HG03469 (cell line): ENCODE data around the gene OASL.

Experiments used
- ATAC-seq: cut with Tn5 transposase; IDR thresholded peaks from one replicate; pipeline ENCODE4 v1.9.1; 2021; ENCODE audit warnings: mild to moderate bottlenecking, moderate library complexity, moderate number of reproducible peaks; ENCODE audit not compliant: unreplicated experiment

OASL gene

DNA sequence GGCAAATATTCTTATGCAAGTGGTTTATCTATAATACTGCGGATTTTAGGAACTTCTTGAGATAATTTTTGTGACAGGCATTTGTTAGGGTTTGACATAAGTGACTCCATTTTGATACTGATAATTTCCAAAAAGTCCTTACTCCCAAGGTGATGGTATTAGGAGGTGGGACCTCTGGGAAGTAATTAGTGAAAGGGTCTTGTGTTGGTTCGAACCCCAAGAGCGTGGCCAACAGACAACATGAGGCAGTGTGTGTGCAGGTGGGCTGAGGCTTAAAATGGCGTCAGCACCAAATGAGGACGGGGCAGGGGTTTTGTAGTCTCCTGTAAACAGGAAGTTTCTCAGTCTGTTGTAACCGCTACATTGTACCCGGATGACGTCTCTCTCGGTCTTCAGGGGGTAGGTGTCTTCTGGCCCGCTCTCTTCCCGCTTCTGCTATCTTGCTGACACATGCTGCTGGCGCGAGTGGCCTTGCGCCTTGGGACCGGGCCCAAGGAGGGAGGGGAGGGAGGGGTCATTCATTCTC lies 21.0 kb downstream of the OASL start:
- no peak for ATAC-seq

GRCh38 chr12:121015825-121016766 lies 22.9 kb downstream of the OASL start, which contains the start of gene C12orf43:
C12orf43 (minus strand) TSS chr12:121016487; CDS start chr12:121016474, 13 bp downstream.
- ATAC-seq, result peak; percentile 82

DNA sequence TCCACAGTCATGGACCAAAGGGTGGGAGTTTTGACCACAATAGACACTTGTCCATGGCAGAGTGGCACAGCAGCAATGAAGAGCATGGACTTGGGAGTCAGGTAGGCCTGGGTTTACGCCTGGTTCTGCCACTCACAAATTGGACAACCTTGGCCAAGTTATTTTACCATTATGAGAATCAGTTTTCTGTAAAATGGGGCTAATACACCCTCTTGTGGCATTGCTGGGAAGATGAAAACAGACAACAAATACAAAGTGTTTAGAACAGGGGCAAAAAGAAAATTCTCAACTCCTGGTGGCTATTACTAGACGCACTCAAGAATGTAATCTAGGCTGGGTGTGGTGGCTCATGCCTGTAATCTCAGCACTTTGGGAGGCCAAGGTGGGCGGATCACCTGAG lies 25.3 kb downstream of the OASL start:
- no peak for ATAC-seq

GRCh38 chr12:121011820-121012219 lies 27.2 kb downstream of the OASL start:
- ATAC-seq, result no peak

DNA sequence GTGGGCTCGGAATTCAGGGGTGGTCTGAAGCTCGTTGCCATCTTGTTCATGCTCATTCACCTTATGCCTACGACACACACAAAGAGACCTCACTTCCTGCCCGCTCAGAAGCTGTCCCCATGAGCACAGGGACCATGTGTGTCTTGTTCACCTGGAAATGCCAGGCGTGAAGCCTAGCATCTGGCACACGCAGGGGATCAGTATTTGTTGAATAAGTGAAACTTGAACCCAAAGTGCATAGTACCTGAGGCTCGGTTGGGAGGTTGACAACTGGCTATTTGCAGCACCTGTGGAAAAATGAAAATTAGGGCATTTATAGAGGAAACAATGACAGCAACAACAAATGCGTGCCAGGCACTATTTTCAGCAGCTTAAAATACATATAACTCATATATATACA lies 28.2 kb downstream of the OASL start:
- ATAC-seq, result no peak

DNA sequence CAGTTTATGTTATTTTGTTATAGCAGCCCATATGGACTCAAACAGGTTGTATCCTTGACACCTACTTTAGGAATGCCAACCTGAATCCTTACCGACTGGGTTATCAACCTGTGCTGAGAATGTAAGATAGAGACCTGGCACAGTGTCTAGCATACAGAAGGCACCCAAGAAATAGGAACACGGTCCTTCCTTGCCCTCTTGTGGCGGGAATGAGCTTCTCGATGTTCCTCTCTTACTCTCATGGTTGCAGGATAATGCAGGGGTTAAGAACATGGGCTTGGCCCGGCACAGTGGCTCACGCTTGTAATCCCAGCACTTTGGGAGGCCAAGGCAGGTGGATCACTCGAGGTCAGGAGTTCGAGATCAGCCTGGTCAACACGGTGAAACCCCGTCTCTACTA lies 29.3 kb downstream of the OASL start:
- no peak for ATAC-seq

DNA sequence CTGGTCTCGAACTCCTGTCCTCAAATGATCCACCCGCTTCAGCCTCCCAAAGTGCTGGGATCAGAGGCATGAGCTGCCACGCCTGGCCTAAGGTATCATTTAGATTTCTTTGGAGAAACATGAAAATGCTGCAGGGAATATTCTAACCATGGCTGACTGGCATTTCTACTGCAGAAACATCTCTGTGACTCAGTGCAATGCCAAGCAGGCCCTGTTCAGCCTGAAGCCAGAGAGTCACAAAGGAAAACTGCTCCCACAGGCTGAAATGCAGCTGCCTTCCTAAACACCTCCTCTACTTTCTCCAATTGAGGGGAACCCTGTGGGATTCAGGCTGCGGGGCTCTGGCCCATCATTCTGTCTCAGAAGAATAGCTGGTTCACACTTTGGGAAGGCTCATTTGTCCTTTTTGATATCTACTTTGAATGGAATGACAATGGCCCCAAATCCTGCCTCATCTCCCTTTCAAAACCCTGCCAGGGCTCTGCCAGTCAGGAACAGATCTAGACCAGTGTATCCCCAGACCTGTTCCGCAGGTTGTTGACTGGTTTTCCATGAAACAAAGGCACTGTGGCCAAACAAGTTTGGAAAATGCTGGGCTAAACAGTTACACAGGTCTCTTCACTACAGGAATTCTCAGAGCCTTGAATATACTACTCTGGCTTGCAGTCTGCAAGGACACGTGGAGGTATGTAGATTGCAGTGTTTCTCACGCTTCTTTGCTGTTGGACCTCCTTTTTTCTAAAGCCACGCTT lies 30.5 kb downstream of the OASL start:
- ATAC-seq, result no peak

- no peak for ATAC-seq
Observed at GRCh38 chr12:121005346-121005815, 33.7 kb downstream of the OASL start.

GRCh38 chr12:121004253-121004815 lies 34.7 kb downstream of the OASL start:
- no peak for ATAC-seq

DNA sequence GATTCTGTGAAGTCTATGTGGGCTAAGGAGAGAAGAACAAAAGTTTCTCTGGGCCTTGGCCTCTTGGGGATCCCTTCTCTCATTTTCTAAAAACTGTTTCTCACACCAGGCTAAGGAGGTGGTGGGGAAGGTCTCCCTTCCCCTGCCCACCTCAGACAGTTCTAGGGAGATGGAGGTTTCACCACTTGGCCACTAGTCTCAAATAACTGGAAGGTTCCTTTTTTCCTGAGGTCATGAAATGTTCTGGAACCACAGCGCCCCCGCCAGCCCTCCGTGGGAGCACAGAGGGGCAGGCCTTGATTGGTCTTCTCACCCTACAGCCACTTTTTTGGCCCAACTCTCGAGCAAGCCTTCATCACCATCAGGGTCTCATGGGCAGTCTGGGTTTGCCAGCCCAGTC lies 35.4 kb downstream of the OASL start:
- no peak for ATAC-seq

- ATAC-seq, result no peak
Observed at GRCh38 chr12:121001841-121002483, 37.1 kb downstream of the OASL start.

- ATAC-seq, result no peak
Observed at GRCh38 chr12:121001060-121001459, 38.0 kb downstream of the OASL start.

GRCh38 chr12:121000530-121000929 lies 38.5 kb downstream of the OASL start:
- ATAC-seq, result no peak

GRCh38 chr12:120999191-121000120 lies 39.6 kb downstream of the OASL start:
- no peak for ATAC-seq

GRCh38 chr12:120998435-120998834 lies 40.6 kb downstream of the OASL start:
- no peak for ATAC-seq

DNA sequence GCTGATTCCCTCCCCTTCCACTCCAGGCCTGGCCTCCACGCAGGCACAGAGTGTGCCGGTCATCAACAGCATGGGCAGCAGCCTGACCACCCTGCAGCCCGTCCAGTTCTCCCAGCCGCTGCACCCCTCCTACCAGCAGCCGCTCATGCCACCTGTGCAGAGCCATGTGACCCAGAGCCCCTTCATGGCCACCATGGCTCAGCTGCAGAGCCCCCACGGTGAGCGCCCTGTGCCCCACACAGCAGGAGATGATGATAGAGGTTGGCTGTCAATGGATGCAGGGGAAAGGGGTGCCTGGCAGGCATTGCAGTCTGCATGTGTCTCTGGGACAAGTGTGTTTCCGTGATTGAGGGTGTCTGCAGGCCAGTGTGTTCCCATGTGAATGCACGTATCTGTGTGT lies 41.6 kb downstream of the OASL start:
- no peak for ATAC-seq

- ATAC-seq, result no peak
Observed at GRCh38 chr12:120996133-120996746, 42.8 kb downstream of the OASL start.

DNA sequence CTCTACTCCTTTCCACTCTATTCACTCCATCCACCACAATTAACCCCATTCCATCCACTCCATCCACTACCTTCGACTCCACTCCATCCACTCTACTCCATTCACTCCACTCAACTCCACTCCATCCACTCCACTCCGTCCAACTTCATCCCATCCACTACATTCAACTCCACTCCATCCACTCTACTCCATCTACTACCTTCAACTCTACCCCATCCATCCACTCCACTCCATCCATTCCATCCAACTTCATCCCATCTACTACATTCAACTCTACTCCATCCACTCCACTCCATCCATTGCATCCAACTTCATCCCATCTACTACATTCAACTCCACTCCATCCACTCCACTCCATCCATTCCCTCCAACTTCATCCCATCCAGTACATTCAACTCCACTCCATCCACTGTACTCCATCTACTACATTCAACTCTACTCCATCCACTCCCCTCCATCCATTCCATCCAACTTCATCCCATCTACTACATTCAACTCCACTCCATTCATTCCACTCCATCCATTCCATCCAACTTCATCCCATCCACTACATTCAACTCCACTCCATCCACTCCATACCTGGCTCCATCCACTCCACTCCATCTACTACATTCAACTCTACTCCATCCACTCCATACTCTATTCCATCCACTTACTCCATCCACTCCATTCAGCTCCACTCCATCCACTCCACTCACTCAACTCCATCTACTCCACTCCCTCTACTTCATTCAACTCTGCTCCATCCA lies 44.3 kb downstream of the OASL start:
- no peak for ATAC-seq
